Endothelial cell of umbilical vein (primary cell): ENCODE measurements around the gene SFXN2. TPM values are rescaled to one million over a fixed set of nuclear protein-coding genes. Genes with fewer than 3 reads are reported as not detected.

ENCODE experiments used
- BruUV-seq: library from RNA; stranded (reverse); fragments of 400-500 nt; replicated peaks from 2 replicates; lab custom pipeline; 2021; lab: Mats Ljungman, UMichigan
- CTCF ChIA-PET: fragments of 300-600, 350-600 bp; sonication (Branson Sonifier 250); formaldehyde crosslinking; loops from one replicate; lab custom pipeline; 2021; ENCODE audit warnings: antibody characterized with exemption, inconsistent platforms; lab: Charles Lee
- POLR2A ChIA-PET: fragments of 300-600, 350-600 bp; sonication (Branson Sonifier 250); formaldehyde crosslinking; loops from one replicate; lab custom pipeline; 2021; ENCODE audit warnings: antibody characterized with exemption, inconsistent platforms; lab: Charles Lee
- DNase-seq: peaks from one replicate; pipeline ENCODE4 v3.0.0-alpha.2; 2011; ENCODE audit warnings: low read depth, low spot score
- FAIRE-seq: peaks from 2 replicates; lab custom pipeline; 2011; peaks lifted over from hg19 to GRCh38; lab: Jason Lieb, UNC
- H2AFZ ChIP-seq: 2 replicates; pipeline ENCODE4 v1.6.0; 2012; ENCODE audit warnings: low read depth, low read length, control low read depth, inconsistent platforms
- H3K27ac ChIP-seq: 2 replicates; pipeline ENCODE4 v1.5.1; 2011; ENCODE audit warnings: low read depth, mild to moderate bottlenecking, control low read depth, low read length, moderate library complexity; ENCODE audit not compliant: insufficient read depth
- H3K27me3 ChIP-seq, 2 experiments: 2 replicates each; pipeline versions ENCODE4 v1.6.0 to v1.6.1; 2011; ENCODE audit warnings: low read length in 2 of 2, mixed read lengths in 1 of 2; ENCODE audit not compliant: control insufficient read depth in 2 of 2, insufficient read depth in 2 of 2
- H3K36me3 ChIP-seq, 2 experiments: 2 replicates in 1 of 2; 3 replicates in 1 of 2; pipeline ENCODE4 v1.5.1; 2011; ENCODE audit warnings: low read length in 2 of 2, mild to moderate bottlenecking in 1 of 2, moderate library complexity in 1 of 2; ENCODE audit not compliant: control insufficient read depth in 2 of 2, insufficient read depth in 2 of 2; ENCODE audit errors: extremely low read depth in 1 of 2
- H3K4me1 ChIP-seq: 3 replicates; pipeline ENCODE4 v1.5.1; 2011; ENCODE audit warnings: mild to moderate bottlenecking, low read length; ENCODE audit not compliant: control insufficient read depth, insufficient read depth; ENCODE audit errors: extremely low read depth
- H3K4me2 ChIP-seq: 2 replicates; pipeline ENCODE4 v1.6.1; 2011; ENCODE audit warnings: low read length, control low read depth, mixed read lengths; ENCODE audit not compliant: insufficient read depth
- H3K4me3 ChIP-seq, 3 experiments: fragments of 200-600 bp in 1 of 3; sonication (generic), shearing (Covaris generic) in 1 of 3; replicated peaks in 1 of 3; 2 replicates each; pipeline ENCODE4 v1.5.1; 2011 to 2016; ENCODE audit warnings: control low read depth in 3 of 3, low read length in 3 of 3, mild to moderate bottlenecking in 2 of 3, inconsistent platforms in 1 of 3, low read depth in 1 of 3, moderate library complexity in 1 of 3; ENCODE audit not compliant: insufficient read depth in 1 of 3
- H3K79me2 ChIP-seq: 2 replicates; pipeline ENCODE4 v1.6.0; 2012; ENCODE audit warnings: low read length, inconsistent platforms; ENCODE audit not compliant: control insufficient read depth, insufficient read depth
- H3K9ac ChIP-seq: replicated peaks from 2 replicates; pipeline ENCODE3; 2011; ENCODE audit warnings: low read length, control low read depth; ENCODE audit not compliant: insufficient read depth; ENCODE audit errors: extremely low read depth
- H3K9me1 ChIP-seq: replicated peaks from 3 replicates; pipeline ENCODE4 v1.6.0; 2011; ENCODE audit warnings: mild to moderate bottlenecking, low read length; ENCODE audit not compliant: control insufficient read depth, insufficient read depth; ENCODE audit errors: extremely low read depth
- H3K9me3 ChIP-seq: replicated peaks from 2 replicates; pipeline ENCODE4 v1.5.1; 2012; ENCODE audit warnings: low read length, inconsistent platforms; ENCODE audit not compliant: control insufficient read depth, insufficient read depth
- H4K20me1 ChIP-seq: replicated peaks from 2 replicates; pipeline ENCODE3; 2011; ENCODE audit warnings: mild to moderate bottlenecking, low read length; ENCODE audit not compliant: control insufficient read depth, insufficient read depth; ENCODE audit errors: extremely low read depth
- CTCF ChIP-seq, 2 donors: IDR thresholded peaks; 1 replicate in 1 of 2; 2 replicates in 1 of 2; pipeline ENCODE4 v1.5.1; 2011; ENCODE audit warnings: low read length in 2 of 2, mild to moderate bottlenecking in 2 of 2, moderate library complexity in 2 of 2, control low read depth in 1 of 2, inconsistent platforms in 1 of 2, low read depth in 1 of 2; ENCODE audit not compliant: insufficient read depth in 1 of 2; ENCODE audit errors: extremely low read depth in 1 of 2
- EZH2 ChIP-seq: IDR thresholded peaks from 2 replicates; pipeline ENCODE4 v1.6.1; 2012; ENCODE audit warnings: borderline replicate concordance, low read depth, mild to moderate bottlenecking, moderate library complexity, low read length, inconsistent platforms; ENCODE audit not compliant: severe bottlenecking
- FOS ChIP-seq: IDR thresholded peaks from 2 replicates; pipeline ENCODE4 v1.6.1; 2011; ENCODE audit warnings: mild to moderate bottlenecking, low read length, moderate library complexity, borderline replicate concordance; ENCODE audit not compliant: insufficient read depth
- GATA2 ChIP-seq: IDR thresholded peaks from 2 replicates; pipeline ENCODE4 v1.7.0; 2011; ENCODE audit warnings: low read depth, mild to moderate bottlenecking, moderate library complexity, mixed read lengths, low read length; ENCODE audit not compliant: insufficient read length, insufficient read depth
- JUN ChIP-seq: IDR thresholded peaks from 2 replicates; pipeline ENCODE4 v1.6.1; 2011; ENCODE audit warnings: borderline replicate concordance, low read depth; ENCODE audit not compliant: insufficient read length, insufficient read depth
- MAX ChIP-seq: IDR thresholded peaks from 2 replicates; pipeline ENCODE4 v1.6.1; 2011; ENCODE audit not compliant: insufficient read depth, insufficient read length
- MYC ChIP-seq: IDR thresholded peaks from one replicate; pipeline ENCODE4 v1.6.1; 2011; ENCODE audit warnings: mild to moderate bottlenecking, low read depth, low read length
- POLR2A ChIP-seq: IDR thresholded peaks from 2 replicates; pipeline ENCODE4 v1.6.1; 2012; ENCODE audit warnings: low read depth, mild to moderate bottlenecking, control low read depth, low read length
- POLR2AphosphoS5 ChIP-seq: IDR thresholded peaks from 2 replicates; pipeline ENCODE4 v1.6.1; 2012; ENCODE audit warnings: low read depth, mild to moderate bottlenecking, control low read depth, low read length, moderate library complexity; ENCODE audit not compliant: insufficient read depth
- dilution Hi-C: fragments of 300-500 bp; cut with MboI; formaldehyde crosslinking; loops from one replicate; pipeline ENCODE4 v1.15.0; 2019; ENCODE audit warnings: low sequenced_read_pairs; ENCODE audit not compliant: extremely low pct_ligation_motif_present
- intact Hi-C: fragments of 100-400 bp; cut with micrococcal nuclease; formaldehyde crosslinking; loops from one replicate; pipeline ENCODE4 v1.10.0; 2022
- polyA plus RNA-seq, 4 experiments: library from polyadenylated mRNA; depleted of rRNA in 3 of 4; stranded (reverse) in 3 of 4; unstranded in 1 of 4; fragments of >200 nt; gene quantifications; 2 replicates each; pipeline versions ENCODE4 v1.2.1 to v1.2.3, GENCODE V29; 2011 to 2012; ENCODE audit warnings: missing spikeins in 1 of 4
- total RNA-seq: library from RNA; stranded (reverse); gene quantifications from 2 replicates; pipeline ENCODE4 v1.2.3, GENCODE V29; 2021

The SFXN2 gene
- total and polyA plus RNA-seq, 2 donors (not counting 3 experiments of a cell fraction or from before 2014, with no cell fraction given): 9.8 to 17.0 TPM

GRCh38 chr10:102705531-102705930 lies 8.9 kb upstream of the SFXN2 start:
- Histone ChIP-seq H2AFZ (no peak overlapping the region), H3K4me1 (peaks cover 3% of the 10 kb centered on the region), H3K79me2 (no peaks in the 10 kb centered on the region), H3K27me3 (no peaks in the 10 kb centered on the region), H3K9ac (no peak overlapping the region), H4K20me1 (no peaks in the 10 kb centered on the region), H3K36me3 (no peaks in the 10 kb centered on the region), H3K9me3 (no peaks in the 10 kb centered on the region), H3K4me2 (no peak overlapping the region), H3K9me1 (no peaks in the 10 kb centered on the region), H3K27ac (no peak overlapping the region), H3K4me3 (no peak overlapping the region)
- intact Hi-C loops (no loop called here), dilution Hi-C loops (no loop called here)
- DNase-seq: no peak
- FAIRE-seq: no peak
- ChIA-PET CTCF (no interaction called here), POLR2A (no interaction called here)
- BruUV-seq: no TSS peak
- no peak for TF ChIP-seq CTCF (IDR thresholded peaks at IDR 0.05; ENCODE audit: extremely low read depth in 1 of 2, insufficient read depth in 1 of 2, low read depth in 1 of 2, low read length in 2 of 2)
- TF ChIP-seq GATA2: no peak
- no peak for TF ChIP-seq JUN
- TF ChIP-seq MYC: no peak
- TF ChIP-seq FOS: no peak
- TF ChIP-seq EZH2: no peak
- no peak for TF ChIP-seq POLR2A
- TF ChIP-seq MAX: no peak
- no peak for TF ChIP-seq POLR2AphosphoS5
